Ishikawa (cell line): ENCODE data around the gene RGL2.
A peak's percentile ranks its signal among the peaks of the same experiment; 100 is the strongest.

Source experiments
- CEBPB ChIP-seq: IDR thresholded peaks from 2 replicates; pipeline ENCODE4 v1.6.1; 2012
- CREB1 ChIP-seq: IDR thresholded peaks from 2 replicates; pipeline ENCODE4 v1.6.1; 2012; ENCODE audit warnings: low read depth
- EGR1 ChIP-seq: IDR thresholded peaks from 2 replicates; pipeline ENCODE4 v1.6.1; 2012
- EP300 ChIP-seq: IDR thresholded peaks from 2 replicates; pipeline ENCODE4 v1.6.1; 2012; ENCODE audit warnings: borderline replicate concordance
- FOXM1 ChIP-seq: IDR thresholded peaks from 2 replicates; pipeline ENCODE4 v1.6.1; 2012; ENCODE audit warnings: low read depth, borderline replicate concordance
- NFIC ChIP-seq: IDR thresholded peaks from 2 replicates; pipeline ENCODE4 v1.6.1; 2012
- RAD21 ChIP-seq: IDR thresholded peaks from 2 replicates; pipeline ENCODE4 v1.6.1; 2012; ENCODE audit warnings: low read depth
- TAF1 ChIP-seq: IDR thresholded peaks from 2 replicates; pipeline ENCODE4 v1.6.1; 2012; ENCODE audit warnings: low read depth, mild to moderate bottlenecking
- TCF12 ChIP-seq: IDR thresholded peaks from 2 replicates; pipeline ENCODE4 v1.6.1; 2012; ENCODE audit warnings: low read depth
- TEAD4 ChIP-seq: IDR thresholded peaks from 2 replicates; pipeline ENCODE4 v1.6.1; 2012
- USF1 ChIP-seq: IDR thresholded peaks from 2 replicates; pipeline ENCODE4 v1.6.1; 2012
- YY1 ChIP-seq: IDR thresholded peaks from 2 replicates; pipeline ENCODE4 v1.6.1; 2012; ENCODE audit warnings: low read depth
- ZBTB7A ChIP-seq: IDR thresholded peaks from 2 replicates; pipeline ENCODE4 v1.6.1; 2012; ENCODE audit warnings: low read depth
- TF ChIP-seq, protein P1 (sequence below): IDR thresholded peaks from 2 replicates; pipeline ENCODE4 v1.6.1; 2012; ENCODE audit warnings: low read depth, mild to moderate bottlenecking
- TF ChIP-seq, protein P2 (sequence below): IDR thresholded peaks from 2 replicates; pipeline ENCODE4 v1.6.1; 2012

RGL2 gene

GRCh38 chr6:33314515-33314942, 15.8 kb upstream of the RGL2 start:
- TF ChIP-seq USF1 (no peak), EP300 (no peak), TAF1 (no peak), FOXM1 (no peak), EGR1 (no peak), NFIC (no peak), CREB1 (no peak), CEBPB (no peak), TEAD4 (no peak), YY1 (no peak), ZBTB7A (no peak)
- TF ChIP-seq, protein P1, sequence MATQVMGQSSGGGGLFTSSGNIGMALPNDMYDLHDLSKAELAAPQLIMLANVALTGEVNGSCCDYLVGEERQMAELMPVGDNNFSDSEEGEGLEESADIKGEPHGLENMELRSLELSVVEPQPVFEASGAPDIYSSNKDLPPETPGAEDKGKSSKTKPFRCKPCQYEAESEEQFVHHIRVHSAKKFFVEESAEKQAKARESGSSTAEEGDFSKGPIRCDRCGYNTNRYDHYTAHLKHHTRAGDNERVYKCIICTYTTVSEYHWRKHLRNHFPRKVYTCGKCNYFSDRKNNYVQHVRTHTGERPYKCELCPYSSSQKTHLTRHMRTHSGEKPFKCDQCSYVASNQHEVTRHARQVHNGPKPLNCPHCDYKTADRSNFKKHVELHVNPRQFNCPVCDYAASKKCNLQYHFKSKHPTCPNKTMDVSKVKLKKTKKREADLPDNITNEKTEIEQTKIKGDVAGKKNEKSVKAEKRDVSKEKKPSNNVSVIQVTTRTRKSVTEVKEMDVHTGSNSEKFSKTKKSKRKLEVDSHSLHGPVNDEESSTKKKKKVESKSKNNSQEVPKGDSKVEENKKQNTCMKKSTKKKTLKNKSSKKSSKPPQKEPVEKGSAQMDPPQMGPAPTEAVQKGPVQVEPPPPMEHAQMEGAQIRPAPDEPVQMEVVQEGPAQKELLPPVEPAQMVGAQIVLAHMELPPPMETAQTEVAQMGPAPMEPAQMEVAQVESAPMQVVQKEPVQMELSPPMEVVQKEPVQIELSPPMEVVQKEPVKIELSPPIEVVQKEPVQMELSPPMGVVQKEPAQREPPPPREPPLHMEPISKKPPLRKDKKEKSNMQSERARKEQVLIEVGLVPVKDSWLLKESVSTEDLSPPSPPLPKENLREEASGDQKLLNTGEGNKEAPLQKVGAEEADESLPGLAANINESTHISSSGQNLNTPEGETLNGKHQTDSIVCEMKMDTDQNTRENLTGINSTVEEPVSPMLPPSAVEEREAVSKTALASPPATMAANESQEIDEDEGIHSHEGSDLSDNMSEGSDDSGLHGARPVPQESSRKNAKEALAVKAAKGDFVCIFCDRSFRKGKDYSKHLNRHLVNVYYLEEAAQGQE: no peak

GRCh38 chr6:33313709-33314514, 15.2 kb upstream of the RGL2 start, which contains the start of gene TAPBP:
Gene TAPBP (minus strand): TSS chr6:33314078. CDS start chr6:33314041, 37 bp downstream.
- TF ChIP-seq, protein P1: no peak
- no peak for TF ChIP-seq USF1
- no peak for TF ChIP-seq YY1
- TF ChIP-seq TCF12: no peak
- TF ChIP-seq, protein P2, sequence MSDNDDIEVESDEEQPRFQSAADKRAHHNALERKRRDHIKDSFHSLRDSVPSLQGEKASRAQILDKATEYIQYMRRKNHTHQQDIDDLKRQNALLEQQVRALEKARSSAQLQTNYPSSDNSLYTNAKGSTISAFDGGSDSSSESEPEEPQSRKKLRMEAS: no peak
- TF ChIP-seq CREB1: no peak
- no peak for TF ChIP-seq TEAD4
- TF ChIP-seq NFIC: no peak
- no peak for TF ChIP-seq ZBTB7A
- TF ChIP-seq TAF1: no peak
- TF ChIP-seq EP300: no peak
- no peak for TF ChIP-seq FOXM1
- no peak for TF ChIP-seq EGR1
- no peak for TF ChIP-seq CEBPB

DNA sequence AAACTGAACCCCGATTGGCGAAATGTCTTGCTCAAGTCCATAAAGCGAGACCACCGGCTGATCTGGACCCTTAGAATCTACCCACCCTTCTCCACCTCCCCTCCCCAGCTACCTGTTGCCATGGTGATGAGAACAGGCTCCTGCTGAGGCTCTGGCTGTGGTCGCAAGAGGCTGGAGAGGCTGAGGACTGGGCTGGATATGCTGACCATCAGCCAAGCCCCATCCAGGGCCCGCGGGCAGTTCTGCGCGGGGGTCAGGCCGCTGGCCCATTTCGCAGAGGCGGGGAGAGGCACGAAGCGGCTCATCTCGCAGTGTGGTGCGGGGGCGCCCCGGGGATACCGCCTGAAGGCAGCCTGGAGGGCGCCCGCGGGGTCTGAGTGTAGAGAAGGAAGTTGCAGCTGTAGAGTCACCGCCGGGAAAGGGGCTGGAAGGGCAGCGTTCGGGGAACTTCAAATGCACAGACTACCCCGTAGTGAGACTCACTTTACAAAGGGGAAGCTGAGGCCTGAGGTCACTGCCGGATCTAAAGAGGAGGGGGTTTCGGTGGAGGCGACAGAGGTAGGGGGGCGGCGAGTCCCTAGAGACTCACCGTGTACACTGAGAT, 14.5 kb upstream of the RGL2 start:
- TF ChIP-seq TAF1 (no peak), EP300 (no peak), ZBTB7A (peak; percentile 34; the same call in 1 of the 2 replicates)

- TF ChIP-seq USF1: peak; percentile 83
- peak; percentile 74 for TF ChIP-seq EGR1
- TF ChIP-seq, protein P1: no peak
- peak; percentile 60; the same call in 1 of the 2 replicates for TF ChIP-seq ZBTB7A
- TF ChIP-seq TEAD4: no peak
- no peak for TF ChIP-seq RAD21
Measured at GRCh38 chr6:33312361-33313104, 13.8 kb upstream of the RGL2 start.
